GM21529 (cell line): Measurements from ENCODE around the gene RBBP4.
"Not testable (repeated sequence)": the region's sequence is repeated elsewhere in the genome, so short reads cannot be mapped to it uniquely, and the experiment has no call there.

ENCODE experiments used
- ATAC-seq: cut with Tn5 transposase; IDR thresholded peaks from one replicate; pipeline ENCODE4 v1.9.1; 2021; ENCODE audit not compliant: unreplicated experiment

The RBBP4 gene

DNA sequence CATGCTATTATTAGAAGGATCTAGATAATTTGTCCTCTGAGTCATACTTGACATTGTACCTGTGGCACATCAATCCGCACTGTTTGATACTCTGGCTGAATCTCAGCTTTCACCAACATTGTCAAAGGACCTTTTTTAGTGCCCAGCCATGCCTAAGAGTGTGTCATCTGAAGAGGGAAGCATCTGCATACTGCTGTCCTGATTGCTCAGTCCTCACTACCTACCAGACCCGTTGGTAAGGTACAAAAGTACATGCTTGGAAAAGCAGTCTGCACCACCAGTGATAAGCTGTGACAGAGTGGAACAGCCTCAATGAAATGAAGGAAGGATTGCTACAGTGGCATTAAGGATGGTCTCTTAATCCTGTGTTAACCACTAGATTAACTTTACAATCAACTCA, 34.5 kb downstream of the RBBP4 start:
- no peak for ATAC-seq

DNA sequence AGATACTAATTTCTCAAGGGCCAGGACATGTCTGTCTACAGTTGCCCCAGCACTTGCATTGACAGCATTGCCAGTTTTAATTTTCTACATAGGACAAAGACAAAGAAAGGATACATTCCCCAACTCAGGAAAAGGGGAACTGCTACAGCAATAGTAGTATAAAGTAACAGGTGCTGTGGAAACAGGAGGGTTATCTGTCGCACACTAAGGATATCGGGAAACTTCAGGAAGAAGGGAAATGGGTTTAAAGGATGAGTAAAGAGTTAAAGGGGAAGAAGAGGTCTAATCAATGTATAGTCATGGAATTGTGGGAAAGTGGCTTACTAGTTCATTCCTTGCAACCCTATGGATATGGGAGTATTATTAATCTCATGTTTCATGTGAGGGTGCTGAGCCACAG, 35.4 kb downstream of the RBBP4 start:
- ATAC-seq = no peak

DNA sequence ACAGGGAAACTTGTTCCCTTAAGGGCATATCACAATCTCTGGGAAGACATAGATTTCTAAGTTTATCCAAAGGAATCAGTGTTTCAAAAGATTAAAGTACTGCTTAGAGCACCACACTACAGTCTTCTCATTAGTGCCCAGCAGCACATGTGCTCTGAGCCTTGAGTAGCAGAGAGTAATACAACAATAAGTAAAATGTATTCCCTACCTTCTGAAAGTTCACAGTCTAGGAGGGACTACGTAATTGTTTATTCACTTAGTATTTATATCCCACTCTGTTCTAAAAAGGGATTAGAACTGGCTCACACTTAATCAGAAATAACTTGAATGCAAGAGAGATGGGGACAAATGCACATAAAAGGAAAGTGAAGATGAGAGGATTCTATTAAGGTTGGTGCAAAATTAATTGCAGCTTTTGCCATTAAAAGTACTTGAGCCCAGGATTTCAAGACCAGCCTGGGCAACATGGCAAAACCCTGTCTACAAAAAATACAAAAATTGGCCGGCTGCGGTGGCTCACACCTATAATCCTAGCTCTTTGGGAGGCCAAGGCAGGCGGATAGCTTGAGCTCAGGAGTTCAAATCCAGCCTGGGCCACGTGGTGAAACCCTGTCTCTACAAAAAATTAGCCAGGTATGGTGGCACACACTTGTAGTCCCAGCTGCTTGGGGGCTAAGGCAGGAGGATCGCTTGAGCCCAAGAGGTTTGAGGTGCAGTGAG, 42.6 kb downstream of the RBBP4 start:
- ATAC-seq = no peak

DNA sequence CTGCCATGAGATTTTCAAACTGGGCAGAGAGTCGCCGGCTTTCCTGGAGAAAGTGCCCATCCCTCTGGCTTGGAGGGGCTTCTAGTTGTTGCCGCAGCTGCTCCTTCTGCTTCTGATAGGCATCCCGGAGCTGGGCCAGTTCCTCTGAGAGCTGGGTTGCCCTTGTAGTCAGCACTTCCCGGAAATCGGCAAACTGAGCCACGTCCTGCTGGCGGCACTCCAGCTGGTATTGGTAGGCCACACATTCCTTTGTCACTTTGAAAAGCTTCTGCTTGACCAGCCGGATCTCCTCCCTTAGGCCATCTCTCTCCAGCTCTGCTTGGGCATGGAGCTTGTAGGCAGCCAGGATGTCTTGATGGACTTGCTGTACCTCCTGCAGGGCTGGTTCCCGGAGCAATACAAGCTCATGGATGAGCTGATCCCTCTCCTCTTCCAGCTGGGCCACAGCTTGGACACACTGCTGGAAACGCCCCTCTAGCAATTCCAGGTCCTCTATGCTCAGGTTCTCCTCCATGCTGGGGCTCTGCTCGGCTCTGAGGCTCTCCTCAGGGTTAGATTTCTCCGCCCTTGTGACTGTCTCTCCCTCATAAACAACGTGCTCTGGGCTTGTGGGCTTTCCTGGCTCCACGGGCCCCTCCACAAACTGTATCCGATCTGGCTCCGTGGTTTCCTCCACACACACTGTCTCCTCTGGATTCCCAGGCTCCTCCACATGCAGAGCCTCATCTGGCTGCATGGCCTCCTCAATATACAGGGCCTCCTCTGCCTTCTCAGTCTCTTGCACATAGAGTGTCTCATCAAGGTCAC, 44.3 kb downstream of the RBBP4 start:
- ATAC-seq = no peak

DNA sequence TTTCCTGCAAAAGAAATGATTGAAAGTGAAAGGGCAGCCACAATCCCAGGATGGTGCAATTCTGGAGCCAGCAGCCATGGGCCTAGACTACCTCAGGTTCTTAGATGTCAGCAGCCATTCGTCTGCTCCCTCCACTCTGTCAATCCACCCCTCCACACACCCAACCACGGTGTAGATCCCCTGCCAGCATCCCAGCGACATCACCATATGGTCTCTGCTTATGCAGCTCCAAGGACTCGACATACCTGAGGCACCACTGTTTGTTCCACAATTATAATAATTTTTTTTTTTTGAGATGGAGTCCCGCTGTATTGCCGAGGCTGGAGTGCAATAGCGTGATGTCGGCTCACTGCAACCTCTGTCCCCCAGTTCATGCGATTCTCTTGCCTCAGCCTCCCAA, 45.0 kb downstream of the RBBP4 start:
- ATAC-seq = no peak

DNA sequence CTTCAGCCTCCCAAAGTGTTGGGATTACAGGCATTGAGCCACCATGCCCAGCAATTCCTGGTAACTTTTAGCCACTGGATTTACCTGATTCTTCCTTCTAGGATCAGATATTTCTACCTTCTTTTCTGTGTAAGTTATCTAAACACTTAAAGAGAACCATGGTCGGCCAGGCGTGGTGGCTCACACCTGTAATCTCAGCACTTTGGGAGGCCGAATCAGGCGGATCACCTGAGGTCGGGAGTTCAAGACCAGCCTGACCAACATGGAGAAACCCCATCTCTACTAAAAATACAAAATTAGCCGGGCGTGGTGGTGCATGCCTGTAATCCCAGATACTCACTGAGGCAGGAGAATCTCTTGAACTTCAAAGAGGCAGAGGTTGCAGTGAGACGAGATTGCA, 46.0 kb downstream of the RBBP4 start:
- not testable (repeated sequence) for ATAC-seq

DNA sequence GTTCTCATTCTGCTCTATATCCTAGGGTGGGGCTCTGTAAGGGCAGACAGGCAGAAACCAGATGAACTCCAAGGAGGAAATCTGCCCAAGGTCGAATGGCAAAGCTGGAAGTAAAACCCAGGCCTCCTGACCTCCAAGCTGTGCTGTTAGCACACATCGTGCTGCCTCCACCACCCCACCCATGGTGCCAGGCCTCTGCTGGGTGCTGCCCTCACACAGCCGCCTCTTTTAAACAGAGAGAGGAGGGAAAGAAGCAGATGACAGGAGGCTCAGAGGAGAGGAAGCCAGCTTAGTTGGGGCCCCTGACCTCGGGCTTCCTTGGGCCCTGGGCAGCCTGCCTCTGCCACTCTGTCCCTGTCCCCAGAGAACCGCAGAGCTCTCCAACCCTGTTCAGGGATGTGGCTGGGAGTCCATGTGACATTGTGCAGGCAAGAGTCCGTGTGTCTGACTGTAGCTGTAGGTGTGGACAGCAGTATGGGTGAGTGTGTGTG, 50.5 kb downstream of the RBBP4 start:
- no peak for ATAC-seq

DNA sequence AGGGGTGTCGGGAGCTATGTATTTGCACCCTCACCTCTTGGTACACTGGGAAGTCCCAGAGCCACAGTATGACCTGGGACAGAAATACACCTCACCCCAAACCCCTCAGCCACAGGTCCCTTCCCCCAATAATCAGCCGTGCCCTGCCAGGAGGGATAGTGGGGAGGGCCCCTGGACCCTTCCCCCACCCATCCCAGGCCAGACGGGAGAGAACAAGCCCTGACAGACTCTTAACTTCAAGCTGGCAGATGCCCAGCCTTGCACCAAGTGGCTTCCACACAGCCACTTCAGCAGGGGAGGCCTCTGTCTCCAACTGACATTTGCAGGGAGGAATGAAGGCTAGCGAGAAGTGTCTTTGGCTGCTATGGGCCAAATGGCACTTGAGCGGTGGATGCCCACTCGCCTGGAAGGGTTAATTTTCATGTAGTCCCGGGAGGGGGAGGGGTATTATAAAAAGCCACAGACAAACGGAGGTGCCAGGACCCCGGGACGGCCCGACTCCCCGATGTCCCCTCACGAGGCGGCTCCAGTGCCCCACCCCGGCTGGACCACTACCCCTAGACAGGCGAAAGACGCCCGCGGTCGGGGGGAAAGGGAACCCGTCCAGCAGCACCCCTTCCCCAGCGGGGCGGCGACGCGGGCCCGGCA, 51.1 kb downstream of the RBBP4 start:
- no peak for ATAC-seq

DNA sequence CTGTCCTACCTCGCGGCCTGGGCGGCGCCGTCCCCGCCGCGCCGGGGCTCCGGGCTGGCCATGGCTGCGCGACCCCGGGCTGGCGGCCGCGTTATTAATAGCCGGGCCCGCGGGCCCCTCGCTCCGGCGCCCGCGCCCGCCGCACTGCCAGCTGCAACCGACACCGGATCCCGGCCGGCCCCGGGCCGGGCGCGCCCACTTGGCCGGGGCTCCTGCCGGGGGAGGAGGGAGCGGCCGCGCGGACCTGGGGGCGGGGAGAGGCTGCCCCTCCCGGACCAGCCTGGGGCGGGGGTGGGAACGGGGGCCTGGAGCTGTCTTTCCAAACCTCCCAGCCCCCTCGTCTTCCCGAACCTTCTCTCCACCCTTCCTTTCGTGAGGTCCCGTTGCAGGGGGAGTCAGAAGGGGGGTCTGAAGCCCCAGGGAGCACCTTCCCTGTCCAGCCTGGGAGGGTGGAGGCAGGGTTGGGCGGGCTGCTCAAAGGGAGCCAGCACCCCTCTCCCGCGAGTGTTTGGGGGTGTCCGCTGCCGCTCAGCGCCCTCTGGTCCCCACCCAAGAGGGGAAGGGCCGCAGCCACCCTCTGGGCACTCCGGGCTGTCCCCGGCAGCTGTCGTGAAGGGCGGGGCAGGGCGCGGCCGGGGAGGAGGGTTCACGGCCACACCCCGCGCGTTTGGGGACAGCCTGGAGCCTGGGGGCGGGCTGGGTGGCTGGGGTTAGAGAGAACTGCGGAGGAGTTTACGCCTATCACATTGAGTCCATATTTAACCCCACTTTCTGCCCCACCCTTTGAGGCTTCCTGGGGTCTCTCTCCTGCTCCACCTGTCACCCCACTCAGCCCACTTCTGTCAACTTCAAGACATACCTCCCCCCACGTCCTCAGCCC, 51.8 kb downstream of the RBBP4 start, which contains the start of gene SYNC:
SYNC (minus strand) TSS at position 172 of the 880 bp plus-strand sequence; CDS start at position 62, 110 bp downstream.
- ATAC-seq = no peak

DNA sequence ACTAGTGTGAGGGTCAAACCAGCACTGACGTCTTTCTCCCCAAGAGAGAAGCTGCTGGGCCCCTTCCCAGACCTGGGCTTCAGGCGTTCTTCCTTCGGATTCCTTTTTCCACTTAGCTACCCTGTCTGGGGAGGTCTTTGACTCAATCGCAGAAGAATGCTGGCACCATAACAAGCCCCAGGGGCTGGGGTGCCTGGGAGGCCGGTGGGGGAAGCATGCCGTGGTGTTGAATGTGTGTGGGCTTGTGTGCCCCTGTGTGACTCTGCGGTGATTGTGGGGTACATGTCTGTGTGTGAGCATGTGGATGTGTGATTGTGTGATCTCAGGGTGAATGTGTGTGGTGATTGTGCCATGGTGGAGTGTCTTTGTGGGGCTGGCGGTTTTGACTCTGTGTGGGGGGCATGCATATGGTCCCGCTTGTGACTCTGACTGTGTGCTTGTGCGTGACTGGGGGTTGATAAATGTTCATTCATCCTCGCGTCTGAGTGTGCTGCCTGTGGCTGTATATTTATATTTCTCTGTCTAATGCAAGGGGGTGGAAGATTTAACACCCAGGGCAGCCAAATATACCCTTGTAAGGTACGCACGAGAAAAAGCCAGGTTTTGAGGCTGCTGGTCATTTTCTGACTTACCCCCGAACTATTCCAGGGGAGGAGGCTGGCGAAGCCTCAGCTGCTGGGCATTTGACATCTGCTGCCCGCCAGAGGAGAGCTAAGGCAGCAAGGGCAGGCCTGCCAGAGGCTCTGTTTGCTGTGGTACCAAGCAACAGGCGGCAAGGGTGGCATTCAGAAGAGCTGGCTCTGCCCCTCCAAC, 52.7 kb downstream of the RBBP4 start:
- ATAC-seq = no peak

DNA sequence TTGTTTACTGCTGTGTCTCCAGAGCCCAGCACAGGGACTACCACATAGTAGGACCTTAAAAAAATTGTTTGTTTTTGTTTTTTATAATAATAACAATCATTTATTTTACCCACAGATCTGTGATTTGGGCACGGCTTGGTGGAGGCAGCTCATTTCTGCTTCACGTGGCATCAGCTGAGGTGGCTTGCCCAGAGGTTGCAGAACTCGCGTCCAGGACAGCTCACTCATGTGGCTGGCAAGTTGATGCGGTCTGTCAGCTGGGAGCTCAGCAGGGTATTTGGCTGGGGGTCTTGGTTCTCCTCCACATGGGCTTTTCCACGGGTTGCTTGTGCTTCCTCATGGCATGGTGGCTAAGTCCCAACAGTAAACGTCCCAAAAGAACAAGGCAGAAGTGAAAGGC, 54.5 kb downstream of the RBBP4 start:
- no peak for ATAC-seq

DNA sequence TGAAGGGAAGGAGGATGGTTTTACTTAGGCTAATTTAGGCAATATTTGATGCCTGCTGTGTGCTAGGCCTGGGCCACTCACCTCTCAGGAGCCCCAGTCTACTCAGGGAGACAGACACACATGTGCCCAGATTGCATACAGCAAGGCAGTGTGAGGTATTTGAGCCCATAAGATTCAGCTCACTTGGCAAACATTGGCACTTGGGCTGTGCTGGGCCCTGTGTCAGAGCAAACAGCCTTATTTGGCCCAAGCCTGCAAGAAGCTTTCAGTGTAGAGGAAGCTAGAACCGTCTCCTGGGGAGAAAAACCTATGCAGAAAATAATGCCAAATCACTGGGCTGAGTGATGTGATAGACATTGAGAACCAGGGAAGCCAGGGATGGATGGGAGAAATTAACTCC, 55.5 kb downstream of the RBBP4 start:
- ATAC-seq = no peak

DNA sequence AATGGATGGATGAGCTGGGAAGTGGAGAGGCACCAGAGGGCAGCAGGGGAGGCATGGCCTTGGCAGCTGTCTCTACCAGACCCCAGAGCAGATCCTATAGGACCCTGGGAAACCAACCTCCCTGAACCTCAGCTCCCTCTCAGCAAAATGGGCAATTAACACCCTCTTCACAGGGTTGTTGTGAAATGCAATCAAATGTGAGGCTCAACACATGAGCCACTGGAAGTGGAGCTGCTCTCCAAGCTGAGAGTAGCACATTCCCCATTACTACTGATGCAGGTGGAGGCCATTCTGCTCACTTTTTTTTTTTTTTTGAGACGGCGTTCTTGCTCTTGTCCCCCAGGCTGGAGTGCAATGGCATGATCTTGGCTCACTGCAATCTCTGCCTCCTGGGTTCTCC, 58.1 kb downstream of the RBBP4 start:
- no peak for ATAC-seq

DNA sequence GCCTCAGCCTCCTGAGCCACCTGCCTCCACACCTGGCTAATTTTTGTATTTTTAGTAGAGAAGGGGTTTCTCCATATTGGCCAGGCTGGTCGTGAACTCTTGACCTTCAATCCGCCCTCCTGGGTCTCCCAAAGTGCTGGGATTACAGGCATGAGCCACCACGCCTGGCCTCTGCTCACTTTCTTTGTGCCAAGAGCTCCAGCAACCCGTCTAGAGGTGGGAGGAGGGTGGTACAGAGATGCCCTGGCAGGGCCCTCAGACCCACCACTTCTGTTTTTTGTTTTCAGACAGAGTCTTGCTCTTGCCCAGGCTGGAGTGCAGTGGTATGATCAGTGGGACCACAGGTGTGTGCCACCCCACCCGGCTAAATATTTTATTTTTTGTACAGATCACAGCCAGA, 58.5 kb downstream of the RBBP4 start:
- no peak for ATAC-seq

DNA sequence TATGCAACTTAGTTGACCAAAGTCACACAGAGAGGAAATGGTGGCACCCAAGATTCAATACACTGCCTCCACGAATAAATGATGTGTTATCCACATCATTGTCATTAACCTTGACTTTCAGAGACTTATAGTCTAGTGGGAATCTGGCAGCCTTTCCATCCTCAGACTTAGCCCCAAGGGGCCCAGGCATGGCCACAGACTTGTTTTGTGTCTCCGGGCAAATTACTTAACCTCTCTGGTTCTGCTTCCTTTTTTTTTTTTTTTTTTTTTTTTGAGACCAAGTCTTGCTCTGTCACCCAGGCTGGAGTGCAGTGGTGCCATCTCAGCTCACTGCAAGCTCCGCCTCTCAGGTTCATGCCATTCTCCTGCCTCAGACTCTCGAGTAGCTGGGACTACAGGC, 60.2 kb downstream of the RBBP4 start:
- not testable (repeated sequence) for ATAC-seq

DNA sequence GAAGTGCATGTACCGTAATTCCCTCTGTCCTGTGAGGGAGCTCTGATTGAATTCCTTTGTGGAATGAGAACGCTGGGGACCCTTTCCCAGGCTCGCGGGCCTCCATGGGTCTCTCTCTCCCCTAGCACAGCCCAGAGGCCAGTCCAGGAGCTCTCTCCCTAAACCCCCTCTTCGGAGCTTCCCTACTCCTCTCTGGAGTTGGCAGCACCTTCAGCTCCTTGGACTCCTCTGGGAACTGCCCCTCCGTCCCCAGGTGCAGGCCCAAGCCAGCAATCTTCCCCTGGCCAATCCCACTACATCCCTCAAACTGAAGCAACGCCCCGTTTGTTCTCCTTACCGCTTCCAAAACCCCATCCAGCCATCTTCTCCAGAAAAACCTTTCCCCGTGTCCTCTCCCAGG, 62.1 kb downstream of the RBBP4 start:
- no peak for ATAC-seq

DNA sequence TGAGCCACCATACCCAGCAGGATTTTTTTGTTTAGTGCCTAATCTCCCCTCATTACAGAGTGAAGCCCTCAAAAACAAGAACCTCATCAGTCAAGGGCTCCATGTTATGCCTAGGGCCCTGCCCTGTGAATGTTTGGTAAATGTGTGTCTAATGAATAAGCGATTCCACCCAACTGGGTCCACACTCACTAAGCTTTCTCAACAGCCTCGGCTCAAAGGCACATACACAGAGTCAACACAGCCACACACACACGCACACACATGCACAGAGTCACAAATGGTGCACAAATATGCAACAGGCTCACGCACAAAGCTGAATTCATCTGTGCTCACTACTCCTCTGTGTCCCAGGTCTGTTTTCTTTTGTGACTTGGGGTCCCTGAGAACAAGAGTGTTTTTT, 63.3 kb downstream of the RBBP4 start:
- no peak for ATAC-seq

DNA sequence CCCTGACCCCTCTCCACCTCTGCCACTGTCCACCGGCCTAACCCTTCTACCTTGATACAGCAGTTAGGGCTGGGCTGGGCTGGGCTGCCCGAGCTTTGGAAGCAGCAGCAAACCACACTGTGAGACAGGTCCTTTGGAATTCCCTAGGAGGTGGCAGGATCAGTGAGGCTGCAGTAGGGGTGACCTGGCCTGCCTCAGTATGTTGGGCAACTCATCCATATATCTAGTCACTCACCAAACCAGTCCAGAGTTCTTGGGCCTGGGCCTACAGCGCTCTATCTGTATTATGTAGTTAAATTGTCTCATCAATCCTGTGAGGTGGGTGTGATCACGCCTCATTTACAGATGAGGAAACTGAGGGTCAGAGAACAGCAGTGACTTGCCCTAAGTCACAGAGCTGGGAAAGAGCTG, 64.9 kb downstream of the RBBP4 start:
- no peak for ATAC-seq

DNA sequence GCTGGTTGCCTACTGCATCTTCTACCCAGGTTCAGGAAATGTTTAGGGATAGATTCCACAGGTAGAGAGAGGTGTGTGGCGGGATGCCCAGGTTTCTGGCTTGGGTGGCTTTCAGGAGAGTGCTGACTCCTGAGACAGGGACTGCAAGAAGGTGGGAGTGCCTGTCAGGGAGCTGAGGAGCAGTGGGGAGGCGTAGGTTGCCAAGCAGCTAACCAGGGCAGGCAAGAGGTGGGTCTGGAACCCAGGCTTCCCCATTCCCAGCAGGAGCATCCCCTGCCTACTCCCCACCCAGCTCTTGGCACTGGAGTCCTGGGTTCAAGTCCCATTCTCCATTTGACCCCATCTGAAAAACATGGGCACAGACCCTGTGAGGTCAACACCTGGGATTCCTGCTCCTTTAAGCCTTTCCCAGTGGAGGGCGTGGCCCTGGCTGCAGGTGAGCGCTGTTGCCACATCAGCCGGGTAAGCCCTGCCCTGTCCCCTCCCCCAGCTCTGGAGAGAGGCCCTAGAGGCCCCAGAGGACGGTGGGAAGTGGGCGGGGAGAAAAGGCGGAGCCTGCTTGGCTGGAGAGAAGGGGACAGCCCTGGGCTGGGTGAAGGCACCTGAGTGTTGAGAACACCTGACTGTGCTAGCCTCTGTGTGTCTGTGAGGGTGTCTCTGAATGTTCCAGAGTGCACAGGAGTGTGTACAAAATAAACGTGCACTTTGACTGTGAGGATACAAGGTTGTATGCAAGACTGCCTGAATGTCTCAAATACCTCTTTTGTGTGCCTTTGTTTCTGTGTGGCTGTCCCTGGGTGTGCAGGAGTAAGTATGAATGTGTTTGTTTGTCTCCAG, 65.5 kb downstream of the RBBP4 start:
- ATAC-seq = no peak
